Karpas-422 (cell line): ENCODE data around the gene SLC16A10. TPM values are rescaled to one million over a fixed set of nuclear protein-coding genes. Genes with fewer than 3 reads are reported as not detected.

Experiments
- DNase-seq: peaks from one replicate; pipeline ENCODE4 v3.0.0-alpha.2; 2015
- H2AFZ ChIP-seq: fragments of 200-600 bp; sonication (generic); 2 replicates; pipeline ENCODE4 v1.6.1; 2014; ENCODE audit warnings: antibody characterized with exemption, low read length, mixed read lengths
- H3K27ac ChIP-seq: fragments of 200-600 bp; sonication (generic); 2 replicates; pipeline ENCODE4 v1.5.1; 2014; ENCODE audit warnings: mild to moderate bottlenecking, low read length, moderate library complexity
- H3K27me3 ChIP-seq: fragments of 200-600 bp; sonication (generic); 2 replicates; pipeline ENCODE4 v1.6.1; 2014; ENCODE audit warnings: low read length, mixed read lengths
- H3K36me3 ChIP-seq: fragments of 200-600 bp; sonication (generic); 2 replicates; pipeline ENCODE4 v1.6.1; 2014; ENCODE audit warnings: low read length, mixed read lengths; ENCODE audit not compliant: insufficient read depth
- H3K4me1 ChIP-seq: fragments of 200-600 bp; sonication (generic); 2 replicates; pipeline ENCODE4 v1.6.1; 2014; ENCODE audit warnings: mild to moderate bottlenecking, low read length, mixed read lengths
- H3K4me2 ChIP-seq: fragments of 200-600 bp; sonication (generic); 2 replicates; pipeline ENCODE4 v1.6.1; 2014; ENCODE audit warnings: low read length, low read depth, mild to moderate bottlenecking; ENCODE audit not compliant: poor library complexity, severe bottlenecking
- H3K4me3 ChIP-seq: fragments of 200-600 bp; sonication (generic); 2 replicates; pipeline ENCODE4 v1.5.1; 2014; ENCODE audit warnings: mild to moderate bottlenecking, antibody characterized with exemption, low read length, mixed read lengths
- H3K79me2 ChIP-seq: fragments of 200-600 bp; sonication (generic); 2 replicates; pipeline ENCODE4 v1.6.1; 2014; ENCODE audit warnings: mild to moderate bottlenecking, low read length, mixed read lengths
- H3K9ac ChIP-seq: fragments of 200-600 bp; sonication (generic); 2 replicates; pipeline ENCODE4 v1.6.0; 2014; ENCODE audit warnings: low read length
- H3K9me2 ChIP-seq: fragments of 200-600 bp; sonication (generic), shearing (Covaris generic); replicated peaks from 2 replicates; pipeline ENCODE4 v1.6.0; 2014; ENCODE audit warnings: mild to moderate bottlenecking, low read length, moderate library complexity; ENCODE audit not compliant: insufficient read depth
- H3K9me3 ChIP-seq: fragments of 300-700, 200-600 bp; sonication (generic); 2 replicates; pipeline ENCODE4 v1.6.1; 2014; ENCODE audit warnings: low read length, mixed read lengths
- H4K20me1 ChIP-seq: fragments of 200-600 bp; sonication (generic); 2 replicates; pipeline ENCODE4 v1.6.1; 2014; ENCODE audit warnings: mild to moderate bottlenecking, antibody characterized with exemption, low read length, low read depth; ENCODE audit not compliant: insufficient read depth
- total RNA-seq: library from RNA; depleted of rRNA; stranded (reverse); fragments of >200 nt; shearing (Covaris generic); gene quantifications from 2 replicates; pipeline ENCODE4 v1.2.3, GENCODE V29; 2014; ENCODE audit warnings: low replicate concordance

SLC16A10 gene
- total RNA-seq, 1 experiment from 2014 or later = 0.37 TPM

GRCh38 chr6:111175109-111175508 lies 87.8 kb downstream of the SLC16A10 start:
- Histone ChIP-seq H3K9me2 (no peaks in the 10 kb centered on the region), H3K9me3 (no peaks in the 10 kb centered on the region), H3K36me3 (no peaks in the 10 kb centered on the region), H4K20me1 (no peaks in the 10 kb centered on the region), H3K9ac (no peak overlapping the region), H3K27me3 (no peaks in the 10 kb centered on the region), H3K4me1 (peaks cover 10% of the 10 kb centered on the region), H3K79me2 (no peaks in the 10 kb centered on the region), H2AFZ (no peak overlapping the region), H3K4me2 (no peak overlapping the region), H3K27ac (no peak overlapping the region), H3K4me3 (no peak overlapping the region)
- no peak for DNase-seq

GRCh38 chr6:111176038-111176759 lies 88.9 kb downstream of the SLC16A10 start:
- H3K4me3 ChIP-seq = no peak overlapping the region
- H3K4me2 ChIP-seq = no peak overlapping the region
- H4K20me1 ChIP-seq = no peaks in the 10 kb centered on the region
- no peak overlapping the region for H3K9ac ChIP-seq
- H3K27me3 ChIP-seq = no peaks in the 10 kb centered on the region
- H3K9me3 ChIP-seq = no peaks in the 10 kb centered on the region
- H3K4me1 ChIP-seq = peaks cover 10% of the 10 kb centered on the region
- H3K9me2 ChIP-seq = no peaks in the 10 kb centered on the region
- no peak for DNase-seq
- H3K79me2 ChIP-seq = no peaks in the 10 kb centered on the region
- H3K27ac ChIP-seq = no peak overlapping the region
- H3K36me3 ChIP-seq = no peaks in the 10 kb centered on the region
- no peak overlapping the region for H2AFZ ChIP-seq

- H3K27me3 ChIP-seq = no peaks in the 10 kb centered on the region
- H3K27ac ChIP-seq = no peak overlapping the region
- H3K4me3 ChIP-seq = no peak overlapping the region
- no peaks in the 10 kb centered on the region for H3K79me2 ChIP-seq
- no peaks in the 10 kb centered on the region for H3K9me2 ChIP-seq
- H3K4me2 ChIP-seq = no peak overlapping the region
- H4K20me1 ChIP-seq = no peaks in the 10 kb centered on the region
- no peak overlapping the region for H3K9ac ChIP-seq
- H3K36me3 ChIP-seq = no peaks in the 10 kb centered on the region
- no peak for DNase-seq
- peaks cover 5% of the 10 kb centered on the region for H3K4me1 ChIP-seq
- H2AFZ ChIP-seq = no peak overlapping the region
- H3K9me3 ChIP-seq = no peaks in the 10 kb centered on the region
These were observed 89.4 kb downstream of the SLC16A10 start for GRCh38 chr6:111176760-111177099.

GRCh38 chr6:111177131-111177530 lies 89.8 kb downstream of the SLC16A10 start:
- Histone ChIP-seq H3K9ac (no peak overlapping the region), H3K79me2 (no peaks in the 10 kb centered on the region), H4K20me1 (no peaks in the 10 kb centered on the region), H3K9me2 (no peaks in the 10 kb centered on the region), H3K4me2 (no peak overlapping the region), H3K4me1 (peaks cover under 1% of the 10 kb centered on the region), H3K27me3 (no peaks in the 10 kb centered on the region), H3K27ac (no peak overlapping the region), H3K4me3 (no peak overlapping the region), H3K36me3 (no peaks in the 10 kb centered on the region), H3K9me3 (no peaks in the 10 kb centered on the region), H2AFZ (no peak overlapping the region)
- DNase-seq = no peak

GRCh38 chr6:111183702-111184517 lies 96.6 kb downstream of the SLC16A10 start:
- Histone ChIP-seq H3K4me2 (no peak overlapping the region), H3K4me3 (no peak overlapping the region), H3K9me3 (no peaks in the 10 kb centered on the region), H3K27ac (no peak overlapping the region), H2AFZ (no peak overlapping the region), H3K9ac (no peak overlapping the region), H3K4me1 (no peaks in the 10 kb centered on the region), H3K79me2 (no peaks in the 10 kb centered on the region), H3K9me2 (no peaks in the 10 kb centered on the region), H3K27me3 (no peaks in the 10 kb centered on the region), H4K20me1 (no peaks in the 10 kb centered on the region), H3K36me3 (no peaks in the 10 kb centered on the region)
- no peak for DNase-seq

- DNase-seq = no peak
- no peaks in the 10 kb centered on the region for H3K9me2 ChIP-seq
- H3K27me3 ChIP-seq = no peaks in the 10 kb centered on the region
- no peaks in the 10 kb centered on the region for H3K4me1 ChIP-seq
- no peak overlapping the region for H3K9ac ChIP-seq
- no peak overlapping the region for H3K4me2 ChIP-seq
- no peak overlapping the region for H3K4me3 ChIP-seq
- no peaks in the 10 kb centered on the region for H3K9me3 ChIP-seq
- no peaks in the 10 kb centered on the region for H3K79me2 ChIP-seq
- H4K20me1 ChIP-seq = no peaks in the 10 kb centered on the region
- no peak overlapping the region for H3K27ac ChIP-seq
- no peak overlapping the region for H2AFZ ChIP-seq
- H3K36me3 ChIP-seq = no peaks in the 10 kb centered on the region
These were observed 97.7 kb downstream of the SLC16A10 start for GRCh38 chr6:111184827-111185532.

- Histone ChIP-seq H3K9me2 (no peaks in the 10 kb centered on the region), H3K9me3 (no peaks in the 10 kb centered on the region), H3K9ac (no peak overlapping the region), H4K20me1 (no peaks in the 10 kb centered on the region), H3K27ac (no peak overlapping the region), H3K4me3 (no peak overlapping the region), H3K27me3 (no peaks in the 10 kb centered on the region), H3K4me1 (no peaks in the 10 kb centered on the region), H3K79me2 (no peaks in the 10 kb centered on the region), H2AFZ (no peak overlapping the region), H3K4me2 (no peak overlapping the region), H3K36me3 (no peaks in the 10 kb centered on the region)
- DNase-seq = no peak
These were observed 98.7 kb downstream of the SLC16A10 start for GRCh38 chr6:111185954-111186353.

GRCh38 chr6:111187874-111188273 lies 100.6 kb downstream of the SLC16A10 start:
- Histone ChIP-seq H3K4me2 (no peak overlapping the region), H3K4me1 (no peaks in the 10 kb centered on the region), H3K27me3 (no peaks in the 10 kb centered on the region), H3K9me3 (no peaks in the 10 kb centered on the region), H3K9ac (no peak overlapping the region), H3K36me3 (no peaks in the 10 kb centered on the region), H4K20me1 (no peaks in the 10 kb centered on the region), H3K4me3 (no peak overlapping the region), H2AFZ (no peak overlapping the region), H3K9me2 (no peaks in the 10 kb centered on the region), H3K79me2 (no peaks in the 10 kb centered on the region), H3K27ac (no peak overlapping the region)
- no peak for DNase-seq
